ENCODE measurements around the gene SLC4A4. TPM values are rescaled to one million over a fixed set of nuclear protein-coding genes. Genes with fewer than 3 reads are reported as not detected.

SLC4A4 gene
- polyA plus RNA-seq, 1 donor (not counting 4 experiments of a cell fraction or from before 2014, with no cell fraction given), result 0.29 TPM

DNA sequence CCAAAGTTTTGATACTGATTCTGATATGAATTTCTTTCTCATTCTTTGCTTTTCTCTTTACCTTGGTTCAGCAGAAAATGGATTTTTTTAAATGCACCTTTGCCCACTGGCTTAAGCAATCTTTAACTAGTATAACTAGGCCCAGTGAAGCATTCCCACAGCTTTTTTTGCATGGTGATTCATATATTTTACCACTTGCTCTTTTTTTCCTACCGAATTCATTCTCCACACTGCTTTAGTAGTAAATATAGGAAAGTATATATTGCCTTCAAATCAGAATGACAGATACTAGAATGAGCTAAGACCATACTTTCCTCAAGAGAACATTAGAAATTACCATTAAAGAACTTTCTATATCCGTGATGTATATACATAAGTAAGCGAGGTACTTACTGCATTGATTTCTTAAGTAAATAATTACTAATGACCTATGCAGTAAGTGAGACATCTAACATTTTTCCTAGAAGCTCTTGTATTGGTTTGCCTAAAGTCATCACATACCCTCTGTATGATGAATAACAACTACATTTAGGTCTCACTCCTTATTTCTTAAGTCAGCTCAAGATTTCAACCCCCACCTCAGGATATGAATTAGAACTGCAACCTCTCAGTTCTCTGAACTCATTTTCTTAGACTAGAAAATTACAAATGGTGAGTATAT lies 44.2 kb downstream of the SLC4A4 start:
- Histone ChIP-seq H3K4me2 (ENCODE audit: control insufficient read depth, extremely low read depth, insufficient read depth, low read depth, low read length) (no peak overlapping the region), H3K4me3 (ENCODE audit: control insufficient read depth in 2 of 3, extremely low read depth in 1 of 3, insufficient read depth in 2 of 3, low read depth in 1 of 3, low read length in 3 of 3) (no peak overlapping the region), H3K9ac (ENCODE audit: control insufficient read depth, extremely low read depth, insufficient read depth, low read length) (no peak overlapping the region), H4K20me1 (ENCODE audit: control insufficient read depth, extremely low read depth, insufficient read depth, low read length) (no peaks in the 10 kb centered on the region), H3K4me1 (ENCODE audit: control insufficient read depth, extremely low read depth, insufficient read depth, low read length) (no peaks in the 10 kb centered on the region), H3K27me3 (ENCODE audit: control insufficient read depth, extremely low read depth, insufficient read depth, low read length) (no peaks in the 10 kb centered on the region), H3K9me3 (ENCODE audit: control insufficient read depth, low read depth, low read length) (no peaks in the 10 kb centered on the region), H3K27ac (ENCODE audit: control insufficient read depth, insufficient read depth, low read length) (no peak overlapping the region), H3K79me2 (ENCODE audit: control insufficient read depth, insufficient read depth, low read length) (no peaks in the 10 kb centered on the region), H2AFZ (ENCODE audit: control insufficient read depth, low read length) (no peak overlapping the region), H3K36me3 (ENCODE audit: control insufficient read depth in 2 of 2, extremely low read depth in 1 of 2, insufficient read depth in 2 of 2, low read length in 2 of 2) (no peaks in the 10 kb centered on the region), H3K9me1 (ENCODE audit: control insufficient read depth, extremely low read depth, insufficient read depth, low read length) (no peaks in the 10 kb centered on the region)
- no peak for FAIRE-seq
- no peak for TF ChIP-seq EZH2 (IDR thresholded peaks at IDR 0.05; ENCODE audit: low read length)
- TF ChIP-seq, protein P1, sequence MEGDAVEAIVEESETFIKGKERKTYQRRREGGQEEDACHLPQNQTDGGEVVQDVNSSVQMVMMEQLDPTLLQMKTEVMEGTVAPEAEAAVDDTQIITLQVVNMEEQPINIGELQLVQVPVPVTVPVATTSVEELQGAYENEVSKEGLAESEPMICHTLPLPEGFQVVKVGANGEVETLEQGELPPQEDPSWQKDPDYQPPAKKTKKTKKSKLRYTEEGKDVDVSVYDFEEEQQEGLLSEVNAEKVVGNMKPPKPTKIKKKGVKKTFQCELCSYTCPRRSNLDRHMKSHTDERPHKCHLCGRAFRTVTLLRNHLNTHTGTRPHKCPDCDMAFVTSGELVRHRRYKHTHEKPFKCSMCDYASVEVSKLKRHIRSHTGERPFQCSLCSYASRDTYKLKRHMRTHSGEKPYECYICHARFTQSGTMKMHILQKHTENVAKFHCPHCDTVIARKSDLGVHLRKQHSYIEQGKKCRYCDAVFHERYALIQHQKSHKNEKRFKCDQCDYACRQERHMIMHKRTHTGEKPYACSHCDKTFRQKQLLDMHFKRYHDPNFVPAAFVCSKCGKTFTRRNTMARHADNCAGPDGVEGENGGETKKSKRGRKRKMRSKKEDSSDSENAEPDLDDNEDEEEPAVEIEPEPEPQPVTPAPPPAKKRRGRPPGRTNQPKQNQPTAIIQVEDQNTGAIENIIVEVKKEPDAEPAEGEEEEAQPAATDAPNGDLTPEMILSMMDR (optimal IDR thresholded peaks at IDR 0.05 in 1 of 3, IDR thresholded peaks at IDR 0.05 in 1 of 3, conservative IDR thresholded peaks at IDR 0.05 in 1 of 3; ENCODE audit: extremely low read depth in 1 of 3, insufficient read depth in 2 of 3, low read length in 3 of 3), result no peak
- dilution Hi-C loops (cut with MboI; ENCODE audit: extremely low pct_ligation_motif_present, low sequenced_read_pairs), result no loop called here
- no peak for DNase-seq (ENCODE audit: low read depth, low spot score)

DNA sequence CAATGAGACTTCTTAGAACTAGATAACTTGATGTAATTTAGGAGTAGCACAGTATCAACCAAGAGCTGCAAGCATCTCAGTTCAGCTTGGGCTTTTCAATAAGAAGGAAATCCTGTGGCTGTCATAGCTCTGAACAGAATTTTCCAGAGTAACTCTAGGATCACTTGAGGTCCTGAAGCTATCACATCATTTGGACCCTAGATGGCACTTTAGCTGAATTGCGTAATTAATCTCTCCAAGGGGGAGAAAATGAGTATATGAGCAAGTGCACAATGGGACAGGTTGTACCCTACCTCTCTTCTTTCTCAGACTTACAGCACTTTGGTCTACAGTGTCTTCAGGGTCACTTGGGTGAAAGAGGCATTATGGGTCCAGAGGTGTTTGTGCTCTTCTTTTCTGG lies 45.2 kb downstream of the SLC4A4 start:
- no peak for TF ChIP-seq EZH2 (IDR thresholded peaks at IDR 0.05; ENCODE audit: low read length)
- TF ChIP-seq, protein P1 (optimal IDR thresholded peaks at IDR 0.05 in 1 of 3, IDR thresholded peaks at IDR 0.05 in 1 of 3, conservative IDR thresholded peaks at IDR 0.05 in 1 of 3; ENCODE audit: extremely low read depth in 1 of 3, insufficient read depth in 2 of 3, low read length in 3 of 3), result no peak
- DNase-seq (ENCODE audit: low read depth, low spot score) (no peak), FAIRE-seq (no peak)
- dilution Hi-C loops (cut with MboI; ENCODE audit: extremely low pct_ligation_motif_present, low sequenced_read_pairs), result no loop called here
- H3K27ac ChIP-seq (ENCODE audit: control insufficient read depth, insufficient read depth, low read length), result no peak overlapping the region
- H4K20me1 ChIP-seq (ENCODE audit: control insufficient read depth, extremely low read depth, insufficient read depth, low read length), result no peaks in the 10 kb centered on the region
- no peaks in the 10 kb centered on the region for H3K9me3 ChIP-seq (ENCODE audit: control insufficient read depth, low read depth, low read length)
- no peak overlapping the region for H2AFZ ChIP-seq (ENCODE audit: control insufficient read depth, low read length)
- H3K36me3 ChIP-seq (ENCODE audit: control insufficient read depth in 2 of 2, extremely low read depth in 1 of 2, insufficient read depth in 2 of 2, low read length in 2 of 2), result no peaks in the 10 kb centered on the region
- H3K9me1 ChIP-seq (ENCODE audit: control insufficient read depth, extremely low read depth, insufficient read depth, low read length), result no peaks in the 10 kb centered on the region
- no peak overlapping the region for H3K9ac ChIP-seq (ENCODE audit: control insufficient read depth, extremely low read depth, insufficient read depth, low read length)
- no peaks in the 10 kb centered on the region for H3K79me2 ChIP-seq (ENCODE audit: control insufficient read depth, insufficient read depth, low read length)
- H3K4me2 ChIP-seq (ENCODE audit: control insufficient read depth, extremely low read depth, insufficient read depth, low read depth, low read length), result no peak overlapping the region
- no peaks in the 10 kb centered on the region for H3K27me3 ChIP-seq (ENCODE audit: control insufficient read depth, extremely low read depth, insufficient read depth, low read length)
- H3K4me1 ChIP-seq (ENCODE audit: control insufficient read depth, extremely low read depth, insufficient read depth, low read length), result no peaks in the 10 kb centered on the region
- no peak overlapping the region for H3K4me3 ChIP-seq (ENCODE audit: control insufficient read depth in 2 of 3, extremely low read depth in 1 of 3, insufficient read depth in 2 of 3, low read depth in 1 of 3, low read length in 3 of 3)
